ENCODE measurements around the gene CUEDC1.

The CUEDC1 gene

DNA sequence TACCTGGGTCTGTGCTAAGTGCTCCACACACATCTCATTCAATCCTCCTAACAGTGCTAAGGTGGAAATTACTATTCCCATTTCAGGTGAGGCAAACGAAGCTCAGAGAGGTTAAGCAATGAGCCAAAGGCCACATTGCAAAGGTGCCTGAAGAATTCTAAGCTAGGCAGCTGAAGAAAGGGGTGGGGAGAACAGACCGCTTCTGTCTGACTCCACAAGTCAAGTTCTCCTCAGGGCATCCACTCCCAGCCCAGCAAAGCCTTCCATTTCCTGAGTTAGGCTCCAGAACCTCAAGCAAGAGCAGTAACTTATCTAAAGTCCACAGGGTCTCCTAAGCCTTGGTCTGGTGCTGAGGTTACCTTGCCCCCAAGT, 78.4 kb downstream of the CUEDC1 start:
- TF ChIP-seq, protein P1, sequence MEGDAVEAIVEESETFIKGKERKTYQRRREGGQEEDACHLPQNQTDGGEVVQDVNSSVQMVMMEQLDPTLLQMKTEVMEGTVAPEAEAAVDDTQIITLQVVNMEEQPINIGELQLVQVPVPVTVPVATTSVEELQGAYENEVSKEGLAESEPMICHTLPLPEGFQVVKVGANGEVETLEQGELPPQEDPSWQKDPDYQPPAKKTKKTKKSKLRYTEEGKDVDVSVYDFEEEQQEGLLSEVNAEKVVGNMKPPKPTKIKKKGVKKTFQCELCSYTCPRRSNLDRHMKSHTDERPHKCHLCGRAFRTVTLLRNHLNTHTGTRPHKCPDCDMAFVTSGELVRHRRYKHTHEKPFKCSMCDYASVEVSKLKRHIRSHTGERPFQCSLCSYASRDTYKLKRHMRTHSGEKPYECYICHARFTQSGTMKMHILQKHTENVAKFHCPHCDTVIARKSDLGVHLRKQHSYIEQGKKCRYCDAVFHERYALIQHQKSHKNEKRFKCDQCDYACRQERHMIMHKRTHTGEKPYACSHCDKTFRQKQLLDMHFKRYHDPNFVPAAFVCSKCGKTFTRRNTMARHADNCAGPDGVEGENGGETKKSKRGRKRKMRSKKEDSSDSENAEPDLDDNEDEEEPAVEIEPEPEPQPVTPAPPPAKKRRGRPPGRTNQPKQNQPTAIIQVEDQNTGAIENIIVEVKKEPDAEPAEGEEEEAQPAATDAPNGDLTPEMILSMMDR (IDR thresholded peaks at IDR 0.05; ENCODE audit: poor library complexity, severe bottlenecking) = no peak
- Histone ChIP-seq H3K4me1 (ENCODE audit: insufficient read depth, poor library complexity, severe bottlenecking) (peaks cover 64% of the 10 kb centered on the region), H3K36me3 (ENCODE audit: low read depth) (peaks cover 10% of the 10 kb centered on the region; the same call in 1 of the 2 replicates), H3K27me3 (ENCODE audit: insufficient read depth, poor library complexity, severe bottlenecking) (no peaks in the 10 kb centered on the region), H3K27ac (ENCODE audit: poor library complexity, severe bottlenecking) (peak overlapping the region; percentile 98), H3K4me3 (ENCODE audit: severe bottlenecking) (no peak overlapping the region), H3K9me3 (ENCODE audit: severe bottlenecking) (no peaks in the 10 kb centered on the region)
- no peak for DNase-seq (ENCODE audit: low spot score)
- ATAC-seq (ENCODE audit: low read depth) = no peak

DNA sequence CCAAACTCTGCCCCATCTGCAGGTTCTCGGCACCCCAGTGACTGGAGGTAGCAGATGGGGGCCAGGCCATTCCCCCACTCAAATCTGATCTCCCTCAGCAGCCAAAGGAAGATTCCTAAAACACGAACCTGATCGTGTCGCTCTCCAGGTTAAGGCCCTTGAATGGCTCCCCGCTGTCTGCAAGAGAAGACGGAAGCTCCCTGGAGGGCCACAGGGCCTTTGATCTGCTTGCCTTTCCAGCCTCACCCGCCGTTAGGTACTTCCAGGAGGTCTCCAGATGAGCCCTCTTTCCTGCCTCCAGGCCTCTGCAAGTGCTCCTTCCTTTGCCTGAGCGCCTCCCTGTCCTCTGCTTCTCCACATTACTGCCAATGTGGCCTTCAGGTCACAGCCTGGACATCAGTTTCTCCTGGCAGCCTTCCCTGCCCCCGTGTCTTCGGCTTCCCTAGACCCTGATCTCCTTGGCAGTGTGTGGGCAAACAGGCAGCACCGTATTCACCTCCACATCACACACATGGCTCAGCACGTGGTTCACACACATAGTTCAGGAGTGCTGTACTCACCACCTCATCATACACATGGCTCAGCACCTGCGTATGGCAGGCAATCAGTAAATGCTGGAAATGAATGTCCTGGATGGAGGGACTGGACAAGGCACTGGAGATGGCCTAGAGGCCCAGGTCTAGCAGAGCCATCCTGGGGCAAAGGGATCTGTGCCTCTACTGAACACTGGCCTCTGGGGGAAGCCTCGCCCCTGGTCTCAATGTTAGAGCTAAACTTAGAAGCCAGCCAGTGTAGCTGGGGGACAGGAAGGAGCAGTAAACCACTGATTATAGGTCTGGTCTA, 79.0 kb downstream of the CUEDC1 start:
- H3K36me3 ChIP-seq (ENCODE audit: low read depth) = peaks cover 10% of the 10 kb centered on the region
- no peaks in the 10 kb centered on the region for H3K9me3 ChIP-seq (ENCODE audit: severe bottlenecking)
- no peak for ATAC-seq (ENCODE audit: low read depth)
- no peak for DNase-seq (ENCODE audit: low spot score)
- peak overlapping the region; percentile 98 for H3K27ac ChIP-seq (ENCODE audit: poor library complexity, severe bottlenecking)
- peaks cover 64% of the 10 kb centered on the region for H3K4me1 ChIP-seq (ENCODE audit: insufficient read depth, poor library complexity, severe bottlenecking)
- no peaks in the 10 kb centered on the region for H3K27me3 ChIP-seq (ENCODE audit: insufficient read depth, poor library complexity, severe bottlenecking)
- TF ChIP-seq, protein P1 (IDR thresholded peaks at IDR 0.05; ENCODE audit: poor library complexity, severe bottlenecking) = no peak
- H3K4me3 ChIP-seq (ENCODE audit: severe bottlenecking) = no peak overlapping the region

DNA sequence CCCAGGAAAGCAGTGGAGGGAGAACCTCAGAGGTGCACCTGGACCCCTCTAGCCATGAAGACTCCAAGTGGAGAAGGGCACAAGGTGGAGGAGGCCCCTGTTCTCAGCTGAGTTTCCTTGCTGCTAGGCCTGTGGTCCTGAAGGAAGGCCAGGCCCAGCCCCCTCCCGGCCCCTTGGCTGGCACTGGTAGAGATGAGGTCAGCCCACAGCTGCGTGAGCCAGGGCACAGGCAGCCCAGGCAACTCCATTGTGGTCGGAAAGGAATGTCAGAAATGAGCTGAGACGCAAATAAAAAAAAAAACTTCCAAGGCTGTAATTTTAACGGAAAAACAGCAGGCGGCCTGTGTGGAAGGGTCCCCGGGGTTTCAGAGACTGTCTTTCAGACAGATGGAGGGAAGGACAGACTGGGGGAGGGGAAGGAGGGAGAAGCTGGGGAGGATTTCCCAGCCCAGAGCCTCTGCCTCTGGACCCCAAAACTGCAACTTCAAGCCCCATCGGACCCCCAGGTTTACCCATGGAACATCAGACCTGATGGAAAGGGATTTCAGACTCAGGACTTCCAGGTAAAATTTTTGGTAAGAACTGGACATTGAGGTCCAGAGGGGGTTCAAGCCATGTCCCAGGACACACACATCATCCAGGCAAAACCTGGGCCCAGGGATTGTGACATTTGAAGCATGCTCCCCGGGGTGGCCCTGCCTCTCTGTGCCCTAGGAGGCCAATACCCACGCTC, 79.8 kb downstream of the CUEDC1 start:
- H3K36me3 ChIP-seq (ENCODE audit: low read depth) = peaks cover 15% of the 10 kb centered on the region
- H3K4me1 ChIP-seq (ENCODE audit: insufficient read depth, poor library complexity, severe bottlenecking) = peaks cover 63% of the 10 kb centered on the region
- H3K27me3 ChIP-seq (ENCODE audit: insufficient read depth, poor library complexity, severe bottlenecking) = no peaks in the 10 kb centered on the region
- H3K9me3 ChIP-seq (ENCODE audit: severe bottlenecking) = no peaks in the 10 kb centered on the region
- no peak overlapping the region for H3K4me3 ChIP-seq (ENCODE audit: severe bottlenecking)
- TF ChIP-seq, protein P1 (IDR thresholded peaks at IDR 0.05; ENCODE audit: poor library complexity, severe bottlenecking) = peak; percentile 77
- DNase-seq (ENCODE audit: low spot score) = peak; percentile 96
- ATAC-seq (ENCODE audit: low read depth) = peak; percentile 87
- H3K27ac ChIP-seq (ENCODE audit: poor library complexity, severe bottlenecking) = peak overlapping the region; percentile 98

DNA sequence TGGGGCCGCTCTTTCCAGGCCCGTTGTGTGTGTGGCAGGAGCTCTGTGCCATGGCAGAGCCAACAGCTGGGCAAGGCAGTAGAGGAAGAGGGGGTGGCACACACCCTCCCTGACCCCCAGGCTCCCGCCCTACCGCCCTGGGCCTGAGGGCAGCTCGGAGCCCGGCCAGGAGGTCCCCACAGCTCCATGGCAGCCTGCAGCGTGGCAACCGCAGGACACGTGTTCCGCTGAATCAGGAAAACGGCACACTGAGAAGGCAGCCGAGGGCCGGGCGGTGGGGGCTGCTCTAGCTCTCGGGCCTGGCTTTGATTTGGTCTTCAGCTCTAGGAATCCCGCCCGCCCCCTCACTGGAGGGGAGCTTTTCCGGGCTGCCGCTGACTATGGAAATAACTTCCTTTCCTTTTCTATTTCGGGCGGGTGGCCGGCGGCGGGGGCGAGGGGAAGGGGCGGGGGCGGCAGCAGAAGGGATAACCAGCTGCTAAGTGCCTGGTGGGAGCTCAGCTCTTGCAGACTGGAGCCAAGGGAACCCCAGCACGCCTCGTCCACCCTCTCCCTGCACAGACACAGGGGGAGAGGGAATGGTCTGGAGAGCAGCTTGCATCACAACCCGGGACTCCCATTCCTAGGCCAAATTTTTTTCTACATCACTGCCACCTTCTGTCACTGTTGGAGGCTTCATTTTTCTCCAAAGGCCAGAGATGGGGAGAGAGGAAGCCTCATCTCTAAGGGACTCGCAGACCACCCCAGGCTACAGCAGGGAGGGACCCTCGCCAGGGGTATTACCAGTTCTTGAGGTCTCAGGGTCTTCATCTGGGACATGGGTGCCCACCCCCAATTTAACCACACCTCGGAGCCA, 80.5 kb downstream of the CUEDC1 start:
- H3K36me3 ChIP-seq (ENCODE audit: low read depth) = peaks cover 15% of the 10 kb centered on the region
- ATAC-seq (ENCODE audit: low read depth) (no peak), DNase-seq (ENCODE audit: low spot score) (peak; percentile 80)
- no peak overlapping the region for H3K4me3 ChIP-seq (ENCODE audit: severe bottlenecking)
- H3K4me1 ChIP-seq (ENCODE audit: insufficient read depth, poor library complexity, severe bottlenecking) = peaks cover 62% of the 10 kb centered on the region
- TF ChIP-seq, protein P1 (IDR thresholded peaks at IDR 0.05; ENCODE audit: poor library complexity, severe bottlenecking) = no peak
- no peaks in the 10 kb centered on the region for H3K27me3 ChIP-seq (ENCODE audit: insufficient read depth, poor library complexity, severe bottlenecking)
- peak overlapping the region; percentile 98 for H3K27ac ChIP-seq (ENCODE audit: poor library complexity, severe bottlenecking)
- no peaks in the 10 kb centered on the region for H3K9me3 ChIP-seq (ENCODE audit: severe bottlenecking)

All from RWPE2 (cell line).